NCI-H1048 (cell line): ENCODE measurements around the gene TREM1.
"Not testable (repeated sequence)": the region's sequence is repeated elsewhere in the genome, so short reads cannot be mapped to it uniquely, and the experiment has no call there.

Experiments
- DNase-seq: peaks from one replicate; lab custom pipeline; 2025; lab: John Stamatoyannopoulos, UW

Gene TREM1

GRCh38 chr6:41257369-41258195 is 28.9 kb downstream of the TREM1 start:
- no peak for DNase-seq

GRCh38 chr6:41256383-41256782 is 30.1 kb downstream of the TREM1 start:
- no peak for DNase-seq

- no peak for DNase-seq
Observed at GRCh38 chr6:41255638-41256246, 30.7 kb downstream of the TREM1 start.

GRCh38 chr6:41255110-41255509 is 31.4 kb downstream of the TREM1 start:
- DNase-seq, result no peak

GRCh38 chr6:41252401-41253169 is 33.9 kb downstream of the TREM1 start:
- no peak for DNase-seq

GRCh38 chr6:41247882-41248705 is 38.4 kb downstream of the TREM1 start:
- no peak for DNase-seq

GRCh38 chr6:41247288-41247865 is 39.1 kb downstream of the TREM1 start:
- no peak for DNase-seq

GRCh38 chr6:41246529-41246928 is 40.0 kb downstream of the TREM1 start:
- not testable (repeated sequence) for DNase-seq

- DNase-seq, result no peak
Observed at GRCh38 chr6:41239467-41240159, 46.9 kb downstream of the TREM1 start.

GRCh38 chr6:41237128-41237527 is 49.4 kb downstream of the TREM1 start:
- no peak for DNase-seq

GRCh38 chr6:41236276-41236675 is 50.2 kb downstream of the TREM1 start:
- no peak for DNase-seq

- no peak for DNase-seq
Observed at GRCh38 chr6:41232667-41233066, 53.8 kb downstream of the TREM1 start.

- no peak for DNase-seq
Observed at GRCh38 chr6:41231246-41231645, 55.2 kb downstream of the TREM1 start.

GRCh38 chr6:41229721-41230120 is 56.8 kb downstream of the TREM1 start:
- no peak for DNase-seq

GRCh38 chr6:41228616-41229015 is 57.9 kb downstream of the TREM1 start:
- DNase-seq, result no peak

GRCh38 chr6:41228096-41228495 is 58.4 kb downstream of the TREM1 start, which contains the start of gene TREML4:
Gene TREML4 (plus strand): TSS chr6:41228349. CDS start chr6:41228428, 79 bp downstream.
- no peak for DNase-seq

- DNase-seq, result no peak
Observed at GRCh38 chr6:41226752-41227151, 59.7 kb downstream of the TREM1 start.

- no peak for DNase-seq
Observed at GRCh38 chr6:41224800-41225199, 61.7 kb downstream of the TREM1 start.
